Rectal smooth muscle tissue (tissue), 1 donor: ENCODE data around the gene LINGO1.

Experiments
- H3K27ac ChIP-seq: one replicate; pipeline ENCODE4 v1.7.0; 2013; ENCODE audit warnings: low read depth, low read length, inconsistent platforms
- H3K27me3 ChIP-seq: one replicate; pipeline ENCODE4 v1.7.0; 2013; ENCODE audit warnings: low read length; ENCODE audit not compliant: control insufficient read depth, insufficient read depth
- H3K36me3 ChIP-seq: one replicate; pipeline ENCODE4 v1.7.0; 2013; ENCODE audit warnings: low read length; ENCODE audit not compliant: control insufficient read depth, insufficient read depth
- H3K4me1 ChIP-seq: one replicate; pipeline ENCODE4 v1.7.0; 2013; ENCODE audit warnings: low read length; ENCODE audit not compliant: control insufficient read depth, insufficient read depth
- H3K4me3 ChIP-seq: one replicate; pipeline ENCODE4 v1.7.0; 2013; ENCODE audit warnings: low read length
- H3K9ac ChIP-seq: one replicate; pipeline ENCODE4 v1.7.0; 2013; ENCODE audit warnings: low read length

LINGO1 gene

GRCh38 chr15:77637851-77638692 is 5.4 kb upstream of the LINGO1 start:
- H3K36me3 ChIP-seq: no peaks in the 10 kb centered on the region
- no peaks in the 10 kb centered on the region for H3K4me1 ChIP-seq
- no peak overlapping the region for H3K9ac ChIP-seq
- no peak overlapping the region for H3K27ac ChIP-seq
- H3K4me3 ChIP-seq: no peak overlapping the region
- H3K27me3 ChIP-seq: peaks cover 14% of the 10 kb centered on the region

DNA sequence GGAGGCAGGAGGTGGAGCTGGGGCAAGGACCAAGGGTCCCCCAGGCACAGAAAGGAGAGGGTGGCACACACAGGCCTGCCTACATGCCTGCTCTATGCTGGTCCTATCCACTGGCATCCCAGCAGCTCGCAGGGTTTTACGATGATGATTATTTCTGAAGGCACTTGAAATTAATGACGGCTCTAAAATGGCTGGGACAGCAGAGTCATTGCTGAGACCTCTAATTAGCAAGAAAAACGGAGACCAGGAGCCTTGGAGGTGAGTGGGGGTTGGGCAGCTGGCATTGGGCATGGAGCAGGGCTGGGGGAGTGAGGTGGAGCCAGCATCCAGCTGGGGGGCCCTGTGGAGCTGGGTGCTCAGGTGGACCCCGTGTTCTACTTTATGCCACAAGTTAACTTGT is 3.5 kb upstream of the LINGO1 start:
- no peak overlapping the region for H3K27ac ChIP-seq
- H3K36me3 ChIP-seq: no peaks in the 10 kb centered on the region
- no peak overlapping the region for H3K9ac ChIP-seq
- no peaks in the 10 kb centered on the region for H3K4me1 ChIP-seq
- H3K27me3 ChIP-seq: peaks cover 23% of the 10 kb centered on the region
- no peak overlapping the region for H3K4me3 ChIP-seq

DNA sequence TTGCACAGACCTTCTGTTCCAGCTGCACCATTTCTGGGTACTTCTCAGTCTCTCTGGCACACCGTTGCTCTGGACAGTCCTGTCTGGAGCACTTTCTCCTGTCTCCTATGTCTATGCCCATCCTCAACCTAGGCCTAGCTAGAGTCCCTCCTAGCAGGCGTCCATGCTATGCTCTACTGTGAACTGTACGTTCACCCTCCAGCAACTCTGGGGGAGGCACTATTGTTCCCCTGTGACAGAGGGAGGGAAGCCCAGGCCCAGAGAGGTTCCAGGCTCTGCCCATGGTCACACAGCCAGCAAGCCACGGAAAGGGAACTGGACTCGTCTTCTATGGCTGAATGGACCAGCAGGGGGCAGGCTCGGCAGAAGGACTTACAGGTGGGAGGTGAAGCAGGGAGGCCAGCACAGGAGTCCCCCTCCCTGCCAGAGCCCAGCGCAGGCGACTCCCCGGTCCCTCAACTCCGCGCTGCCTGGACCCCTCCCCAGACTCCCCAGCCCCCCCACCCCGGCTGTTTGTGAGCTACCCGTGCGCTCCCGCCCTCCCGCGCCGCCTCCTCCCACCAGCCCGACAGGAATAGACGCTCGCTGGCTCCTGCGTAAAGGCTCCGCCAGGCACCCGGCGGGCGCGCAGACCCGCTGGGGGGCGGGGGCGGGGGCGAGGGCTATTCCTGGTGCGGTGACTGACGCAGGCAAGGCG is 1.7 kb upstream of the LINGO1 start:
- no peak overlapping the region for H3K4me3 ChIP-seq
- no peak overlapping the region for H3K9ac ChIP-seq

DNA sequence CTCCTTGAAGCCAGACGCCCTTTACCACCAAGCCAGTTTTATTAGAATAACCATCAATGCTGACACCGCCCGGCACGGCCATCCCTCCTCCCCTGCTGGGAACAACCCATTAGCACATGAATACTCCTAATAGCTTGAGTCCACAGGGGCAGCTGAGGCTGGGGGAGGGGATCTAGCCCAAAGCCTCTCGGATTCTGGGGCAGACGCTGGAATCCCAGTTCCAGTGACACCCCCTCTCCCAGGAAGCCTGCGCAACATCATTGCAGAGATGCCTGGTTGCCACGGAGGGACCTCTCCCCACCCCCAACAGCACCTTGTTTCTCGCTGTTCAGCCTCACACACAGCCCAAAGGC is 1.2 kb upstream of the LINGO1 start:
- no peaks in the 10 kb centered on the region for H3K4me1 ChIP-seq
- no peak overlapping the region for H3K4me3 ChIP-seq
- no peak overlapping the region for H3K9ac ChIP-seq
- peaks cover 22% of the 10 kb centered on the region for H3K27me3 ChIP-seq
- no peak overlapping the region for H3K27ac ChIP-seq
- H3K36me3 ChIP-seq: no peaks in the 10 kb centered on the region

More for the DNA sequence above, 1.7 kb upstream of the LINGO1 start:
- no peak overlapping the region for H3K27ac ChIP-seq
- H3K4me1 ChIP-seq: no peaks in the 10 kb centered on the region
- peaks cover 22% of the 10 kb centered on the region for H3K27me3 ChIP-seq
- no peaks in the 10 kb centered on the region for H3K36me3 ChIP-seq

- H3K27ac ChIP-seq: no peak overlapping the region
- H3K4me3 ChIP-seq: peak overlapping the region; percentile 65
- no peak overlapping the region for H3K9ac ChIP-seq
- no peaks in the 10 kb centered on the region for H3K4me1 ChIP-seq
- no peaks in the 10 kb centered on the region for H3K36me3 ChIP-seq
- H3K27me3 ChIP-seq: peaks cover 22% of the 10 kb centered on the region
These were observed 611 bp upstream of the LINGO1 start for GRCh38 chr15:77633134-77633912.

- Histone ChIP-seq H3K9ac (no peak overlapping the region), H3K27me3 (peaks cover 22% of the 10 kb centered on the region), H3K4me1 (no peaks in the 10 kb centered on the region), H3K36me3 (no peaks in the 10 kb centered on the region), H3K4me3 (peak overlapping the region; percentile 43), H3K27ac (no peak overlapping the region)
These were observed 773 bp downstream of the LINGO1 start for GRCh38 chr15:77631745-77632533.

DNA sequence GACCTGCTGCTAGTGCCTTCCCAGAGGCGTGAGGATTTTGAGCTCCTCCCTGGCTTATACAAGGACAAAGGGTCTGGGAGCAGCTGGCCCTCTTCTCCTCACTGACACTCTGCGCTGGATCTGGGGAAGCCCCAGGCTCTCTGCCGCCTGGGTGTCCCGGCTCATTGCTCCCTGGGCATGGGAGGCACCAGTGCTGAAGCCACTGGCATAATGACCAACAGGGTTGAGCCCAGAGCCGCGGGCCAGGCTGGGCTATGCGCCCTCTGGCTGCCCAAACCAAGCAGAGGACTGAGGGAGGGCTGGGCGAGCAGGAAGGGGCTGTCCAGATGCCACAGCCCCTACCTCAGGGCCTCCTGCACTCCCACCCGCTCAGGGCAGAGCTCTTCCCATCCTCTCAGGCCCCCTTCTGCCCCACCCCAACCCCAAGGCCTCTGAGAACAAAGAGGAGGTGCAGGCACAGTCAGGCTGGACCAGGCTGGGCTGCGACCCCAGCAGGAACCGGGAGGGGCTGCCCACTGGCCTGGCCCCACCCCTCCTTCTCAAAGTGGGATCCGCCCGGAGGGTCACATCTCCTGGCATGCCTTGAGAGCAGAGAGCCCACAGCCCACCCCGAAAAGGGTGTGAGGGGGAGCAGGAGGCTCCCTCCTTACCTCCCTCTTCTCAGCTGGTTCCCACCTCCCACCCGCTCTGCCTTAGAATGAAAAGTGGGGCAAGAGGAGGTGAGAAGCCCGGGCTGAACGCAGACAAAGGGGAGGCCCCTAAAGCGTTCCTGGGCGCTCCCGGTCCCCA is 1.6 kb downstream of the LINGO1 start:
- Histone ChIP-seq H3K27ac (no peak overlapping the region), H3K4me1 (no peaks in the 10 kb centered on the region), H3K9ac (no peak overlapping the region), H3K27me3 (peaks cover 22% of the 10 kb centered on the region), H3K36me3 (no peaks in the 10 kb centered on the region), H3K4me3 (no peak overlapping the region)

DNA sequence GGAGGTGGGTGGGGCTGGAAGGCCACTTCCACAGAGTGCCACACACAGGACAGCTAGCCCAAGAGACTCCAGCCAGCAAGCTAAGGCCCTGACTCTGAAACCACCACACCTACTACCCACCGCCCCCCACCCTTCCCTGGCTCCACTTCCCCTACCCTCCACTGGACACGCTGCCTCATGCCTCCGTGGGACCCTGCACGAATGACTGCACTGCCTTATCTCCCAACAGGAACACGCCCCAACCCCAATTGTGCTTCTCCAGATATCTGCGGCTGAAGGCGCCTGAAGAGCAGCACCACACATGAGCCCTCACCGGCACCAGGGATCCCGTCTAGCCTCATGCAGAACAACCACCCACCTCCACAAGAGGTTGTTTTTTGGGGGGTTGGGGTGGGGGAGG is 2.7 kb downstream of the LINGO1 start:
- Histone ChIP-seq H3K36me3 (no peaks in the 10 kb centered on the region), H3K9ac (no peak overlapping the region), H3K4me1 (no peaks in the 10 kb centered on the region), H3K27ac (no peak overlapping the region), H3K27me3 (peaks cover 17% of the 10 kb centered on the region), H3K4me3 (no peak overlapping the region)

DNA sequence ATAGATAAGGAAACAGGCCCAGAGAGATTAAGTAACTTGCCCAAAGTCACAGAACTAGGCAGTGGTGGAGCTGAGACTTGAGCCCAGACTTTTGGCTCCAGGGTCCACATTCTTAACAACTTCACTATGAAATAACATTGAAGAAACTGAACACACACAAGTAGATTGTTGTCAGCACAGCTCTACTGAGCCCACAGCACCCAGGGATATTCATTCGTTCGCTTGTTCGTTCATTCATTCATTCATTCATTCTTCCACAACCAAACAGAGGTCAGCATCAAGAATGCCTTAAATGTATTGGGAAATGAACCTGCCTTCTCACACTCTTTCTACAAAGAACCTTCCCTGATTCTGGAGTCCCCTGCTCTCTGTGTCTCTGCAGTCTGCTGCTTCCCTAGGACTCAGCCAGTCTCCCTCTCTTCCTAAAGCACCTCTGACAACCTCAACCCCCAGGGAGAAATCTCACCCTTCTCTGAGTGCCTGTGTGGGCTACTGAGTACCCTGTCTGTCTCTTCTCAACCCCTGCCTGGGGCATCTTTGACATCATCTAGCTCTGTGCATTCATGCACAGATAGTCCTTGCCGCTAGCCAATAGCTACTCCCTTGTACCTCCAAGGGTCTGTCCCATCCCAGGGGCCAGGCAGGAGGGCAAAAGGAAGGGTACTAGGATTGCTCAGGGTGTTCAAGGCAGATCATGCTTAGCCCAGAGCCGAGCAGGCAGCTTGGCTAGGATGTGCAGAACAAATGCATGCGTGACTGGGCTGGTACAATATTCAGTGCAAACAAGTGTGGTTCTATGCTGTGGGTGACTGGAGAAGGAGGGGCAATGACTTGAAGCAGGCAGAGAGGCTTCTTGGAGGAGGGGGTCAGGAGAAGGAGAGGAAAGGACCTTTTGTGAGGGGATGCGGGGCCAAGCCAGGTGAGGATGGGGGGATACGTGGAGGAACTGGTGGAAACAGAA is 3.4 kb downstream of the LINGO1 start:
- Histone ChIP-seq H3K9ac (no peak overlapping the region), H3K27ac (no peak overlapping the region), H3K27me3 (peaks cover 13% of the 10 kb centered on the region), H3K4me1 (no peaks in the 10 kb centered on the region), H3K4me3 (no peak overlapping the region), H3K36me3 (no peaks in the 10 kb centered on the region)

GRCh38 chr15:77628010-77628409 is 4.7 kb downstream of the LINGO1 start:
- H3K27me3 ChIP-seq: peaks cover 9% of the 10 kb centered on the region
- no peak overlapping the region for H3K9ac ChIP-seq
- no peak overlapping the region for H3K4me3 ChIP-seq
- H3K27ac ChIP-seq: no peak overlapping the region
- H3K4me1 ChIP-seq: no peaks in the 10 kb centered on the region
- no peaks in the 10 kb centered on the region for H3K36me3 ChIP-seq

DNA sequence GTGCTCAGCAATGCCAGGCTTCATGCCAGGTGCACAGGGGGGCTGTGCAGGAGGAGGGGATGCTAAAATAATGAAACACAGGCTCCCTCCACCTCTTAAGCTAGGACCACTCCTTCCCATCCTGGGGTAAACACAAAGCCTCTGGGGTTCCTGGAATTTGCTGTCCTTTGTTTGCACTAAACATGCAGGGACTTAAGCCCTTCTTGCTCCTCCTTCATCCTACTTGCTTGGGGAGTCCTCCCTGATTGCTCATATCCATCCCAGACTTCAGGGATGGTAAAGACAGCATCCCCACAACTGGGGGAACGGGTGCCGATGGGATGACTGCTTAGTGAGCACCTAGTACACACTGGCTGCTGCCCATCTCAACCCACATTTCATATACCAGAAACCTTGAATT is 5.1 kb downstream of the LINGO1 start:
- Histone ChIP-seq H3K27me3 (peaks cover 9% of the 10 kb centered on the region), H3K27ac (no peak overlapping the region), H3K4me1 (no peaks in the 10 kb centered on the region), H3K9ac (no peak overlapping the region), H3K4me3 (no peak overlapping the region), H3K36me3 (no peaks in the 10 kb centered on the region)
